ENCODE data around the gene AGMAT. TPM values are rescaled to one million over a fixed set of nuclear protein-coding genes. Genes with fewer than 3 reads are reported as not detected.

The AGMAT gene
- total RNA-seq, 6 experiments from 2014 or later = 49.4 to 79.9 (median 66.1) TPM

DNA sequence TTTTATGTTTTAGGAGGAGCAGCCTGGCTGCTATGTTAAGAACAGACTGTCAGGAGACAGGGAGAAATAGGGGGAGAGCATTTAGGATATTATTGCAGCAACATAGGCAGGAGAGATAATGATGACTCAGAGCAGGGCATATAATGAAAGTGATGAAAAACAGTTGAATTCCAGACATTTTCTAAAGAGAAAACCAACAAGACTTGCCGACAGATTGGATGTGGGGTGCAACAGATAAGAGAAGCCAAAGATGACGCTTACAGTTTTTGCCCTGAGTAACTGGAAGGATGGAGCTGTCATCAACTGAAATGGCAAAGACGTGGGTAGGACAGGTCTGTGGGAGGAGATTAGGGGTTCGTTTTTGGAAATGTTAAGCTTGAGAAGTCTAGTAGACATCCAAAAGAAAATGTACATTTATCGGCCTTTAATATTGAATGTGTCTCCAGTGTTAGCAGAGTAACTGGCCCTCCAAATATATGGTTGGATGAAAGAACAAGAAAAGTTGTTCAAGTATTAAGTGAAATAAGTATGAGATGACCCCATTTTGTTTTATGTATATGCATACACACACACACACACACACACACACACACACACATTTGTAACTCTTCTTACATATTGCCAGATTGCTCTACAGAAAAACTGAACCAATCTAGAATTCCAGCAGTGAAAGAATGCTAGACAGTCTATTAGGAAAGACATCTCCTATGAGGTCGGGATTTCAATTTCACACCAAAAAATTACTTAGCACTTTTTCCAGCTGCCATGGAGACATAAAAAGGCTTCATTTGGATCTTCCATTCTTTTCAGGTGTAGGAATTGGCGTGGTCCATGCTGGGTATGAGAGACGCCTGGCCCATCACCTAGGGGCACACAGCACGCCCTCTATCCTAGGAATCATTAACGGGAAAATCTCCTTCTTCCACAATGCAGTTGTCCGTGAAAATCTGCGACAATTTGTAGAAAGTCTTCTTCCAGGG, 41.0 kb downstream of the AGMAT start:
- H3K4me3 ChIP-seq = no peak overlapping the region
- no peaks in the 10 kb centered on the region for H3K4me1 ChIP-seq
- 87% methylated on average over 12 of the region's 12 CpGs for WGBS (ENCODE audit: insufficient coverage, low coverage, low lambda C conversion rate, missing lambda C conversion rate)
- H3K9me3 ChIP-seq = no peaks in the 10 kb centered on the region
- H3K36me3 ChIP-seq = peaks cover 0 to 71% (median 23%) of the 10 kb centered on the region in 4 donors
- DNase-seq (no peak), ATAC-seq (no peak)
- TF ChIP-seq, protein P1, sequence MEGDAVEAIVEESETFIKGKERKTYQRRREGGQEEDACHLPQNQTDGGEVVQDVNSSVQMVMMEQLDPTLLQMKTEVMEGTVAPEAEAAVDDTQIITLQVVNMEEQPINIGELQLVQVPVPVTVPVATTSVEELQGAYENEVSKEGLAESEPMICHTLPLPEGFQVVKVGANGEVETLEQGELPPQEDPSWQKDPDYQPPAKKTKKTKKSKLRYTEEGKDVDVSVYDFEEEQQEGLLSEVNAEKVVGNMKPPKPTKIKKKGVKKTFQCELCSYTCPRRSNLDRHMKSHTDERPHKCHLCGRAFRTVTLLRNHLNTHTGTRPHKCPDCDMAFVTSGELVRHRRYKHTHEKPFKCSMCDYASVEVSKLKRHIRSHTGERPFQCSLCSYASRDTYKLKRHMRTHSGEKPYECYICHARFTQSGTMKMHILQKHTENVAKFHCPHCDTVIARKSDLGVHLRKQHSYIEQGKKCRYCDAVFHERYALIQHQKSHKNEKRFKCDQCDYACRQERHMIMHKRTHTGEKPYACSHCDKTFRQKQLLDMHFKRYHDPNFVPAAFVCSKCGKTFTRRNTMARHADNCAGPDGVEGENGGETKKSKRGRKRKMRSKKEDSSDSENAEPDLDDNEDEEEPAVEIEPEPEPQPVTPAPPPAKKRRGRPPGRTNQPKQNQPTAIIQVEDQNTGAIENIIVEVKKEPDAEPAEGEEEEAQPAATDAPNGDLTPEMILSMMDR (IDR thresholded peaks at IDR 0.05) = no peak
- no peak for TF ChIP-seq POLR2A (IDR thresholded peaks at IDR 0.05)
- no peak overlapping the region for H3K27ac ChIP-seq
- intact Hi-C loops (cut with DNase I) = no loop called here
- no peaks in the 10 kb centered on the region for H3K27me3 ChIP-seq

DNA sequence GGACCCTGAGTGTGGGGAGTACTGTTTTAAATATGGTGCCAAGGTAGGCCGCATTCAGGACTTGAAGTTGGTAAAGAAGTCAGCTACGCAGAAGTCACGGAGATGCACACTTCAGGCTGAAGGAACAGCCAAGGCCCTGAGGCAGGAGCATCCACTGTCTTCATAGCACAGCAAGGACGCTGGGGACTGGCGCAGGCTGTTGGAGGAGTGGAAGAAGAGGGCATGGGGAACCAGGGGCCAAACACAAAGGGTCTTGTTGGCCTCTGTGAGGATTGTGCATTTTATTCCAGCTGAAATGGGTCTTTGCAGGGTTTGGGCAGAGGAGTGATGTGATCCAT, 41.6 kb downstream of the AGMAT start:
- Histone ChIP-seq H3K4me1 (no peaks in the 10 kb centered on the region), H3K4me3 (no peak overlapping the region), H3K27ac (no peak overlapping the region), H3K27me3 (no peaks in the 10 kb centered on the region), H3K36me3 (peaks cover 0 to 65% (median 22%) of the 10 kb centered on the region in 4 donors), H3K9me3 (no peaks in the 10 kb centered on the region)
- TF ChIP-seq POLR2A (IDR thresholded peaks at IDR 0.05) = no peak
- TF ChIP-seq, protein P1 (IDR thresholded peaks at IDR 0.05) = no peak
- no peak for DNase-seq
- intact Hi-C loops (cut with DNase I) = no loop called here
- ATAC-seq = no peak
- WGBS (ENCODE audit: insufficient coverage, low coverage, low lambda C conversion rate, missing lambda C conversion rate) = 100% methylated on average over 5 of the region's 5 CpGs

DNA sequence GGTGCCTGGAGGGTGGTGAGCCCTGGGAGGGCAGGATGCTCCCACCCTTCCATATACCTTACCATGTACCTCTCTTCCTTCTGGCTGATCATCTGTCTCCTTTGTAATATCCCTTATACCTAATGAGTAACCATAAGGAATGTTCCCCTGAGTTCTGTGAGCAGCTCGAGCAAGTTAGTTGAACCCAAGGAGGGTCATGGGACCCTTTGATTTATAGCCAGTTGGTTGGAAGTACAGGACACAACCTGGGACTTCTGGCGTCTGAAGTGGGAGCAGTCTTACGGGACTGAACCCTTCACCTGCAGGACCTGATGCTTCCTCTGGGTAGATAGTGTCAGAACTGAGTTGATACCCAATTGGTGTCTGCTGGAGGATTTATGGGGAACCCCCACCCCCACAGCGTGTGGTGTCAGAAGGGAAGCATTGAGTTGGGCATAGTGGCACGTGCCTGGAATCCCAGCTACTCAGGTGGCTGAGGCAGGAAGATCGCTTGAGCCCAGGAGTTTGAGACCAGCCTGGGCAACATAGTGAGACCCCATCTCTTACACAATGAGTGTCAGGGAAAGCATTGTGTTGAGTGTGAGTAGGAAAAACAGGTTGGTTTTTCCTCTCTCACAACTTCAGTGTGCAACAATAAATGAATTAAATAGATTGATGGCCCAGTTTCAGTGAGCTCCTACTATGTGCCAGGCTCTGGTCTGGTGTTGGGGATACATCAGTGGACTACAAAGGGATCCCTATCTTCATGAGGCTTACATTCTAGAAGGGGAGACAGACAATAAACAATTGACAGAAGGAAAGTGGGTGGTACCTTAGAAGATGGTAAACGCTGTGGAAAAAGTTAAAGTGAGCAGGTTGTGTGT, 42.2 kb downstream of the AGMAT start:
- no peaks in the 10 kb centered on the region for H3K4me1 ChIP-seq
- intact Hi-C loops (cut with DNase I) = no loop called here
- 100% methylated on average over 1 of the region's 7 CpGs for WGBS (ENCODE audit: insufficient coverage, low coverage, low lambda C conversion rate, missing lambda C conversion rate)
- H3K36me3 ChIP-seq = peaks cover 0 to 62% (median 19%) of the 10 kb centered on the region in 4 donors
- no peak overlapping the region for H3K27ac ChIP-seq
- DNase-seq = no peak
- TF ChIP-seq, protein P1 (IDR thresholded peaks at IDR 0.05) = no peak
- no peak for TF ChIP-seq POLR2A (IDR thresholded peaks at IDR 0.05)
- H3K9me3 ChIP-seq = no peaks in the 10 kb centered on the region
- no peak for ATAC-seq
- H3K4me3 ChIP-seq = no peak overlapping the region
- no peaks in the 10 kb centered on the region for H3K27me3 ChIP-seq

DNA sequence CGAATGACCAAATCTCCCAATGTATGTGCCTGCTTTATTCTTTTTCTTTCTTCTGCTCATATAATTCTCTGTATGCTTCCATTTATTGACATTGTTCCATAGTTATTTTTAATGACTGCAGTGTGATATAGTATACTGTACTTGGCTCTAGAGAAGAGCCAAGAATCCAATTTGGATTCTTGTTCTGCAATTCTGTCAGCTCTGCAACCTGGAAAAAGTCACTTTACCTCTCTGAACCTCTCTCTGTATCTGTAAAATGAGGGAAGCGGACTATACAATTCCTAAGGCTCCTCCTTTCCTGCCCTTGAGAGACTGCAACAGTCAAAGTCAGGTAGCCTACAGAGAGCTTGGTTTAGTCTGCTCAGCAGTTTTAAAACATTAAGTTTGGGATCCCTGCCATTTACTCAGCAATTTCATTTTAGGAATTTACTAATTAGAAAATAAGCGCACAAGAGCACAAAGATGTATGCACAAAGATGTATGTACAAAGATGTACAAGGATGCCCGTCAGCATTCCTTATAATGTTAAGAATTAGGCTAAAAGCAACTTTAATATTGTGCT, 43.5 kb downstream of the AGMAT start:
- ATAC-seq = no peak
- WGBS (ENCODE audit: insufficient coverage, low coverage, low lambda C conversion rate, missing lambda C conversion rate) = 77% methylated on average over 3 of the region's 4 CpGs

More for the DNA sequence above, 43.5 kb downstream of the AGMAT start:
- TF ChIP-seq, protein P1 (IDR thresholded peaks at IDR 0.05) = no peak
- no peak for TF ChIP-seq POLR2A (IDR thresholded peaks at IDR 0.05)
- Histone ChIP-seq H3K27me3 (no peaks in the 10 kb centered on the region), H3K27ac (no peak overlapping the region), H3K9me3 (no peaks in the 10 kb centered on the region), H3K4me3 (no peak overlapping the region), H3K4me1 (no peaks in the 10 kb centered on the region), H3K36me3 (peaks cover 0 to 62% (median 13%) of the 10 kb centered on the region in 4 donors)
- DNase-seq = no peak
- intact Hi-C loops (cut with DNase I) = no loop called here
